ENCODE data around the gene IRX2. TPM values are rescaled to one million over a fixed set of nuclear protein-coding genes. Genes with fewer than 3 reads are reported as not detected.

The IRX2 gene
- total and polyA plus RNA-seq, 2 of the 8 experiments (the other 6 are each of a cell fraction or from before 2014, with no cell fraction given): 23.4 to 40.4 TPM

GRCh38 chr5:2761921-2762488, 10.5 kb upstream of the IRX2 start (continued):
- TF ChIP-seq CHD7 (IDR thresholded peaks at IDR 0.05; ENCODE audit: insufficient replicate concordance, low read length) (no peak), MAFK (IDR thresholded peaks at IDR 0.05; ENCODE audit: low read depth, low read length) (peak; percentile 59; the same call in 1 of the 2 replicates), POLR2A (IDR thresholded peaks at IDR 0.05; ENCODE audit: control extremely low read depth in 1 of 2, low read depth in 2 of 2, low read length in 2 of 2) (no peak), MAX (IDR thresholded peaks at IDR 0.05) (no peak), BACH1 (IDR thresholded peaks at IDR 0.05; ENCODE audit: low read length) (0 out of 2 replicates have a peak, but pooled peaks have one; percentile 66), CBX8 (IDR thresholded peaks at IDR 0.05; ENCODE audit: borderline replicate concordance, low read depth, low read length) (no peak), HDAC2 (IDR thresholded peaks at IDR 0.05; ENCODE audit: borderline replicate concordance in 1 of 2, low read depth in 2 of 2, low read length in 2 of 2) (no peak), CTBP2 (IDR thresholded peaks at IDR 0.05; ENCODE audit: borderline replicate concordance, insufficient read depth, insufficient read length, low read length) (no peak), RFX5 (IDR thresholded peaks at IDR 0.05; ENCODE audit: borderline replicate concordance, low read depth, low read length) (no peak), TAF1 (IDR thresholded peaks at IDR 0.05; ENCODE audit: low read depth, low read length) (no peak)
